ENCODE results near the gene PTGES2. TPM values are rescaled to one million over a fixed set of nuclear protein-coding genes. Genes with fewer than 3 reads are reported as not detected.

PTGES2 gene
- total RNA-seq, 1 donor from 2014 or later = 72.2 TPM

GRCh38 chr9:128096616-128097536 is 30.7 kb downstream of the PTGES2 start:
- no peak overlapping the region for H3K4me3 Mint-ChIP-seq

DNA sequence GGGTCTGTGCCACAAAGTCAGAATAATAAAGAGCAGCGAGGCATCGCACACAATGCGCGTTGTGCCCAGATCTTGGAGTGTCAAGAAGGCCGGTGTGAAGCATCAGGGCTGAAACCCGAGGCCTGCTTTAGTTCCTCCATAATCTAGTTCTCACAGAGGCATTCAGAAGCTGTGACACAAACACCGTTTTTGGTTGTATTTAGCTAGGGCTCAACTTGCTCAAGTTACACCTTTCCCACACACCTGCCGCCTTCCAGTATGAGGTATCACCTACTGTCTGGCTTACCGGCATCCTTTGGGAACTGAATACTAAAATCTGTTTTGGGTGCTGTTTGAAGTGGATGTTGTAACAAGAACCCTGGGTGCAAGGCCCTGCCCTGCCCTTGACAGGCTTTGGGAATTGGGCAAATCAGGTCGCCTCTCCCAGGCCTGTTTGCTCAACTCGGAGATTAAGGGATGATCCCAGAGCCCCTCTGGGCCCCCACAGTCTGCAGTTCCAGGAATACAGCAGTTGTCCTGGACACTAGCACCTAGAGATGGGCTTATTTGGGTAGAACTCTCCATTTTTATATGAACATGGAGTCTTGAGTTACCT is 32.5 kb downstream of the PTGES2 start:
- TF ChIP-seq, protein P1, sequence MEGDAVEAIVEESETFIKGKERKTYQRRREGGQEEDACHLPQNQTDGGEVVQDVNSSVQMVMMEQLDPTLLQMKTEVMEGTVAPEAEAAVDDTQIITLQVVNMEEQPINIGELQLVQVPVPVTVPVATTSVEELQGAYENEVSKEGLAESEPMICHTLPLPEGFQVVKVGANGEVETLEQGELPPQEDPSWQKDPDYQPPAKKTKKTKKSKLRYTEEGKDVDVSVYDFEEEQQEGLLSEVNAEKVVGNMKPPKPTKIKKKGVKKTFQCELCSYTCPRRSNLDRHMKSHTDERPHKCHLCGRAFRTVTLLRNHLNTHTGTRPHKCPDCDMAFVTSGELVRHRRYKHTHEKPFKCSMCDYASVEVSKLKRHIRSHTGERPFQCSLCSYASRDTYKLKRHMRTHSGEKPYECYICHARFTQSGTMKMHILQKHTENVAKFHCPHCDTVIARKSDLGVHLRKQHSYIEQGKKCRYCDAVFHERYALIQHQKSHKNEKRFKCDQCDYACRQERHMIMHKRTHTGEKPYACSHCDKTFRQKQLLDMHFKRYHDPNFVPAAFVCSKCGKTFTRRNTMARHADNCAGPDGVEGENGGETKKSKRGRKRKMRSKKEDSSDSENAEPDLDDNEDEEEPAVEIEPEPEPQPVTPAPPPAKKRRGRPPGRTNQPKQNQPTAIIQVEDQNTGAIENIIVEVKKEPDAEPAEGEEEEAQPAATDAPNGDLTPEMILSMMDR (conservative IDR thresholded peaks at IDR 0.05) = no peak
- no peaks in the 10 kb centered on the region for H3K27me3 Mint-ChIP-seq (ENCODE audit: low read depth)
- H3K9me3 Mint-ChIP-seq = no peaks in the 10 kb centered on the region
- no peaks in the 10 kb centered on the region for H3K36me3 Mint-ChIP-seq (ENCODE audit: low read depth)
- peaks cover 62% of the 10 kb centered on the region for H3K4me1 Mint-ChIP-seq
- no peak overlapping the region for H3K4me3 Mint-ChIP-seq
- peak overlapping the region; percentile 95 for H3K27ac Mint-ChIP-seq (ENCODE audit: unreplicated experiment)
- no peak for DNase-seq (ENCODE audit: low read depth, low spot score)

More at GRCh38 chr9:128096616-128097536, 30.7 kb downstream of the PTGES2 start:
- no peak for DNase-seq (ENCODE audit: low read depth, low spot score)
- Mint-ChIP-seq H3K27ac (ENCODE audit: unreplicated experiment) (no peak overlapping the region), H3K27me3 (ENCODE audit: low read depth) (no peaks in the 10 kb centered on the region), H3K4me1 (peaks cover 53% of the 10 kb centered on the region), H3K9me3 (no peaks in the 10 kb centered on the region), H3K36me3 (ENCODE audit: low read depth) (no peaks in the 10 kb centered on the region)
- TF ChIP-seq, protein P1 (conservative IDR thresholded peaks at IDR 0.05) = no peak

GRCh38 chr9:128094166-128094949 is 33.2 kb downstream of the PTGES2 start:
- Mint-ChIP-seq H3K27ac (ENCODE audit: unreplicated experiment) (peak overlapping the region; percentile 95), H3K9me3 (no peaks in the 10 kb centered on the region), H3K4me3 (peak overlapping the region; percentile 76), H3K36me3 (ENCODE audit: low read depth) (no peaks in the 10 kb centered on the region), H3K4me1 (peaks cover 55% of the 10 kb centered on the region), H3K27me3 (ENCODE audit: low read depth) (no peaks in the 10 kb centered on the region)
- peak; percentile 49 for DNase-seq (ENCODE audit: low read depth, low spot score)
- TF ChIP-seq, protein P1 (conservative IDR thresholded peaks at IDR 0.05) = no peak

DNA sequence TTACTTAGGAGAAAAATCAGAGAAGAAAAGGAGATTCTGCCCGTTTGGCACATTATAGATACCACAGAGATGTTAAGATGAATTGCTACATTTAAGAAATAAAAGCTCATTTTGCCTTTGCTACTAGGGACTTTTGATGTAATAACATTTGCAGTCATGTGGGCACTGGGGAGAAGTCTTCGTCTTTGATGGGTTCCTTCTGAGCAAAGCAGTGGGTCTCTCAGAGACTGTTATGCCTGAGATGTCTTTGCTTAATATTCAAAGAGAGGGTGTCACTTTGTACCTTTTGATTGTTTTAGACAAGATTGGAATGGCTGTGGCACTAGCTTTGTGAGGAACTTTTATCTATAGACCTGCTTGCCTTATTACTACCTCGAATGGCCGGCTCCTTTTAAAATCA is 34.5 kb downstream of the PTGES2 start:
- Mint-ChIP-seq H3K36me3 (ENCODE audit: low read depth) (no peaks in the 10 kb centered on the region), H3K27me3 (ENCODE audit: low read depth) (no peaks in the 10 kb centered on the region), H3K9me3 (no peaks in the 10 kb centered on the region), H3K27ac (ENCODE audit: unreplicated experiment) (peak overlapping the region; percentile 51), H3K4me1 (peaks cover 42% of the 10 kb centered on the region), H3K4me3 (no peak overlapping the region)
- TF ChIP-seq, protein P1 (conservative IDR thresholded peaks at IDR 0.05) = no peak
- no peak for DNase-seq (ENCODE audit: low read depth, low spot score)

GRCh38 chr9:128092199-128092977 is 35.1 kb downstream of the PTGES2 start:
- TF ChIP-seq, protein P1 (conservative IDR thresholded peaks at IDR 0.05) = no peak
- Mint-ChIP-seq H3K9me3 (no peaks in the 10 kb centered on the region), H3K4me3 (no peak overlapping the region), H3K27ac (ENCODE audit: unreplicated experiment) (peak overlapping the region; percentile 24), H3K27me3 (ENCODE audit: low read depth) (no peaks in the 10 kb centered on the region), H3K36me3 (ENCODE audit: low read depth) (no peaks in the 10 kb centered on the region), H3K4me1 (peaks cover 46% of the 10 kb centered on the region)
- DNase-seq (ENCODE audit: low read depth, low spot score) = no peak
